Kidney epithelial cell (primary cell): Measurements from ENCODE around the gene SLX4. TPM values are rescaled to one million over a fixed set of nuclear protein-coding genes. Genes with fewer than 3 reads are reported as not detected.

Source experiments
- DNase-seq: peaks from one replicate; pipeline ENCODE4 v3.0.0-alpha.2; 2010; ENCODE audit warnings: low read depth
- H3K27me3 ChIP-seq: 2 replicates; pipeline ENCODE4 v1.6.0; 2011; ENCODE audit warnings: low read length; ENCODE audit not compliant: control insufficient read depth, insufficient read depth
- H3K36me3 ChIP-seq: 2 replicates; pipeline ENCODE4 v1.5.1; 2011; ENCODE audit warnings: low read length; ENCODE audit not compliant: control insufficient read depth, insufficient read depth
- H3K4me3 ChIP-seq: 2 replicates; pipeline ENCODE4 v1.5.1; 2011; ENCODE audit warnings: low read depth, mild to moderate bottlenecking, control low read depth, low read length
- CTCF ChIP-seq: IDR thresholded peaks from 2 replicates; pipeline ENCODE4 v1.5.1; 2011; ENCODE audit warnings: mild to moderate bottlenecking, moderate library complexity, low read length, control low read depth, inconsistent platforms; ENCODE audit not compliant: insufficient read depth, poor library complexity, severe bottlenecking
- total RNA-seq: library from RNA; depleted of rRNA; stranded (reverse); fragments of >200 nt; gene quantifications from 2 replicates; pipeline ENCODE4 v1.2.3, GENCODE V29; 2015

SLX4 gene
- total RNA-seq, 1 donor from 2014 or later: 6.4 TPM

GRCh38 chr16:3589991-3590701 lies 21.3 kb downstream of the SLX4 start:
- H3K4me3 ChIP-seq: no peak overlapping the region
- TF ChIP-seq CTCF: no peak
- H3K27me3 ChIP-seq: no peaks in the 10 kb centered on the region
- H3K36me3 ChIP-seq: no peaks in the 10 kb centered on the region
- DNase-seq: no peak

GRCh38 chr16:3589441-3589921 lies 21.9 kb downstream of the SLX4 start:
- DNase-seq: no peak
- Histone ChIP-seq H3K36me3 (no peaks in the 10 kb centered on the region), H3K27me3 (no peaks in the 10 kb centered on the region), H3K4me3 (no peak overlapping the region)
- no peak for TF ChIP-seq CTCF

GRCh38 chr16:3589001-3589400 lies 22.4 kb downstream of the SLX4 start:
- TF ChIP-seq CTCF: no peak
- Histone ChIP-seq H3K36me3 (no peaks in the 10 kb centered on the region), H3K27me3 (no peaks in the 10 kb centered on the region), H3K4me3 (no peak overlapping the region)
- no peak for DNase-seq

- Histone ChIP-seq H3K36me3 (no peaks in the 10 kb centered on the region), H3K27me3 (no peaks in the 10 kb centered on the region), H3K4me3 (no peak overlapping the region)
- no peak for DNase-seq
- TF ChIP-seq CTCF: no peak
These were observed 23.8 kb downstream of the SLX4 start for GRCh38 chr16:3587547-3588110.

GRCh38 chr16:3584412-3584811 lies 27.0 kb downstream of the SLX4 start:
- no peak for TF ChIP-seq CTCF
- DNase-seq: no peak
- Histone ChIP-seq H3K4me3 (no peak overlapping the region), H3K36me3 (no peaks in the 10 kb centered on the region), H3K27me3 (no peaks in the 10 kb centered on the region)
